GM12874 (cell line): ENCODE results near the gene PHLDB3.

Source experiments
- TF ChIP-seq, protein P1 (sequence below): IDR thresholded peaks from 2 replicates; pipeline ENCODE4 v1.5.1; 2011; ENCODE audit warnings: low read depth, mild to moderate bottlenecking, control low read depth, low read length, moderate library complexity; ENCODE audit not compliant: insufficient read depth

Gene PHLDB3

DNA sequence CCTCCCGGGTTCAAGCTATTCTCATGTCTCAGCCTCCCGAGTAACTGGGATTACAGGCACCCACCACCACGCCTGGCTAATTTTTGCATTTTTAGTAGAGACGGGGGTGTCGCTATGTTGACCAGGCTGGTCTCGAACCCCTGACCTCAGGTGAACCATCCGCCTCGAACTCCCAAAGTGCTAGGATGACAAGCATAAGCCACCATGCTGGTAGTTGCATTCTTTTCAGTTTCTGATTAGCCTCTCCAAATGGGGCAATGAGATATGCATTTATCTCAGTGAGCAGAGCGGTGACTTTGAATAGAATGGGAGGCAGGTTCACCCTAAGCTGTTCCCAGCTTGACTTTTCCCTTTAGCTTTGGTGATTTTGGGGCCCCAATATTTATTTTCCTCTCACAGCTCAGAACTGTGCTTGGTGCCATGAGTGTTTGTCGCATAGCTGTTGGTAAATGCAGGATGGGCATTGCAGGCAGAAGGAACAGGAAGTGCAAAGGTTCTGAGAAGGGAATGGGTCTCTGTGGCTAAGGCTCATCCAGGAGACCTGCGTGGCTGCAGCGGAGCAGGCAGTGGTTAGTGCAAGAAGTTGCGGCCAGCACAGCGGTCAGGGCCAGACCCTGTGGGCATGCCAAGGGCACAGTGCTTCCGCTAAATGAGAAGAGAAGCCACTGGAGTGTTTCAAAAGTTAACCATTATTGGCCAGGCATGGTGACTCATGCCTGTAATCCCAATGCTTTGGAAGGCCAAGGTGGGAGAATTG is 59.8 kb downstream of the PHLDB3 start:
- TF ChIP-seq, protein P1, sequence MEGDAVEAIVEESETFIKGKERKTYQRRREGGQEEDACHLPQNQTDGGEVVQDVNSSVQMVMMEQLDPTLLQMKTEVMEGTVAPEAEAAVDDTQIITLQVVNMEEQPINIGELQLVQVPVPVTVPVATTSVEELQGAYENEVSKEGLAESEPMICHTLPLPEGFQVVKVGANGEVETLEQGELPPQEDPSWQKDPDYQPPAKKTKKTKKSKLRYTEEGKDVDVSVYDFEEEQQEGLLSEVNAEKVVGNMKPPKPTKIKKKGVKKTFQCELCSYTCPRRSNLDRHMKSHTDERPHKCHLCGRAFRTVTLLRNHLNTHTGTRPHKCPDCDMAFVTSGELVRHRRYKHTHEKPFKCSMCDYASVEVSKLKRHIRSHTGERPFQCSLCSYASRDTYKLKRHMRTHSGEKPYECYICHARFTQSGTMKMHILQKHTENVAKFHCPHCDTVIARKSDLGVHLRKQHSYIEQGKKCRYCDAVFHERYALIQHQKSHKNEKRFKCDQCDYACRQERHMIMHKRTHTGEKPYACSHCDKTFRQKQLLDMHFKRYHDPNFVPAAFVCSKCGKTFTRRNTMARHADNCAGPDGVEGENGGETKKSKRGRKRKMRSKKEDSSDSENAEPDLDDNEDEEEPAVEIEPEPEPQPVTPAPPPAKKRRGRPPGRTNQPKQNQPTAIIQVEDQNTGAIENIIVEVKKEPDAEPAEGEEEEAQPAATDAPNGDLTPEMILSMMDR = no peak

DNA sequence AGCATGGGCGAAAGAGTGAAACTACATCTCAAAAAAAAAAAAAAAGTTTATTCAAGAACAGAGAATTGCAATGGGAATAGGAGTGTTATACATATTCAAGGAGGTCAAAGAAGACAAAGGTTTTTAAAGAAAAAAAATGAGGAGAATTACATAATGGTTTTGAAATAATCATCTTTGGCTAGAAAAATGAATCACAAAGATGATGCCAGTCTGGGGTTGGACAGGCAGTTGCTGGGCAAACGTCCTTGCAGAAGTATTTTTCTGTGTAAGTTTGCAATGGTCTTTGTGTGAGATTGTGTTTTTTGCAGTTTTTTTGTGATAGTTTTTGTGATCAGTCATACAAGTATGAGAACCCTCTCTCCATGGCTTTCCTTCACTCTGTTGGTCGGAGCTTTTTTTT is 62.8 kb downstream of the PHLDB3 start:
- TF ChIP-seq, protein P1 = no peak

DNA sequence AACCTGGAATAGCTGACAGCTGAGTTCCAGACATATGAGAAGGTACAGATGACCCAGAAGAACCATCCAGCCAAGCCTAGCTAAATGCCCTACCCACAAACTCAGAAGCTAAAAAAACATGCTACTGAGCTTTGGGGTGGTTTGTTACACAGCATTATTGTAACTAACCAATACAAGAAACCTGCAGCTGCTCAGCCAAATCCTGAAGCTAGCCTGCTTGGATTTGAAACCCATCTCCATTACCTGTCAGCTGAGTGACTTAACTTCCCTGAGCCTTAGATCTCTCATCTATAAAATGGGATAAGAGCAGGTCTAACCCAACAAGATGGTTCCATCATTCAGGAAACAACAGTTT is 64.9 kb downstream of the PHLDB3 start:
- TF ChIP-seq, protein P1 = no peak

DNA sequence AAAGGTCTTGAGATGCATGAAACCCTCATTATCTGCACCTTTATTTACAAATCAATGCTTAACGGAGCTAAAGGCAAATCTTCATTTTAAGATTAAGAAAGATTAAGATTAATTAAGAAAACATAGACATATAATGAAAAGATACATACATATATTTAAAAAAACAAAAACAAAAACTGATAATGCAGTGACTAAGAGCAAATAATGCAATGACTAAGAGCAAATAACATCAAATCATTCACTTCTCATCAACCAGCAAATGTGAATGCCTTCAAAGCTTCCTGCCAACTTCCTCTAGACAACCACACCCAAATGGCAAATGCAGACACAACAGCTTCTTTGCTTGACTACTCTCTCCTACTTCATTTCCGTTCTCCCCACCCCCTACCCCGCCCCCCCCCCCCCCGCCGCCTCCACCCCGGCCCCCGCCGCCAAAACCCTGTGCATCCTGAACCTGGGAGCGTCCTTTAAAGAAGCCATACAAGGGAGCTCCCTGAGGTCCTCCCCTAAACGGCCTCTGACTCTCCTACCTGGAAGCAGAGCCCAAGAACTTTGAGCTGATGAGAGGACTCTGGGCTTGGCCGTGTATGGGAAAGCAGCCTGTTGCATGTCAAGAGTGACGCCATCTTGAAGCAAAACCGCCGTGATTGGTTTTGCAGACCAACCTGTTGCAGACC is 65.4 kb downstream of the PHLDB3 start:
- TF ChIP-seq, protein P1 = no peak

DNA sequence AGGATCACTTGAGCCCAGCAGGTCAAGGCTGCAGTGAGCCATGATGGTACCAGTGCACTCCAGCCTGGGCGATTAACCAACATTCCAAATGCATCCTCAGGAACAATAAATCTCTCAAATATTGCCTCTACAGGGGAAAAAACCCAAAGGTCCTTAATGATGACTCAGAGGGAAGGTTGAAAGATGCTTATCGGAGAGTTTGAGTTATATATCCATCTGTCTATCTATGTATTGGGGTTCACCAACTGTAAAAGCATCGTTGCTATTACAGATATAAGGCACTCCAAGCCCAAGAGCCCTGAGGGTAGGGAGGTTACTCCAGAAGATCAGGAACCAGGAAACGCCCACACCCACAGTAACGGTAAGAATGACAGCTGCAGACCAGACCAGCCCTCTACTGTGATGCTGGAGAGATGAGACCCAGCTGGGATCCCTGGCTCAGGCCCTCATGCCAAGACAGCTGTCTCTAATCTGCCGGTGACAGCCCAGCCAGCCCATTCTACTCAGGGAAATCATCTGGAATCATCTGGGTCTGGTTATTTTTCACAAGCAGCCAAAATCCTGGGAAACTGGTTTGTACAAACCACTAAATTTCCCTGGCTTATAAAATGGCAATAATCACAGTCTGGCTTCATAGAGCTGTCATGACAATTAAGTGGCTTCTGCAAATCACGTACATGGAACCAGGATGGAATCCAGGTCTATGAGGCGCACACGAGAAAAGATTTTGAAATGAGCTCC is 66.1 kb downstream of the PHLDB3 start:
- TF ChIP-seq, protein P1 = no peak

DNA sequence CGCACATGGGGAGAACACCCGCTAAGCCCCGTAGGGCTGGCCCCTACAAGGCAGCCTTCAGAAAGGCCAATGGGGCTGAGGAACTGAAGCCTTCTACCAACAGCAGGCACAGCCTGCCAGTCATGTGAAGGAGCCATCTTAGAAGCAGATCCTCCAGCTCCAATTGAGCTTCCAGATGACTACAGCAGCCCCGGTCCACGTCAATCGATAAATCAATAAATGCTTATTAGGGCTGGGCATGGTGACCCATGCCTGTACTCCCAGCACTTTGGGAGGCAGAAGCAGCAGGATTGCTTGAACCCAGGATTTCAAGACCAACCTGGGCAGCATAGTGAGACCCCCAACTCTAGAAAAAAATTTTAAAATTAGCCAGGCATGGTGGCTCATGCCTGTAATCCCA is 66.8 kb downstream of the PHLDB3 start:
- TF ChIP-seq, protein P1 = no peak

DNA sequence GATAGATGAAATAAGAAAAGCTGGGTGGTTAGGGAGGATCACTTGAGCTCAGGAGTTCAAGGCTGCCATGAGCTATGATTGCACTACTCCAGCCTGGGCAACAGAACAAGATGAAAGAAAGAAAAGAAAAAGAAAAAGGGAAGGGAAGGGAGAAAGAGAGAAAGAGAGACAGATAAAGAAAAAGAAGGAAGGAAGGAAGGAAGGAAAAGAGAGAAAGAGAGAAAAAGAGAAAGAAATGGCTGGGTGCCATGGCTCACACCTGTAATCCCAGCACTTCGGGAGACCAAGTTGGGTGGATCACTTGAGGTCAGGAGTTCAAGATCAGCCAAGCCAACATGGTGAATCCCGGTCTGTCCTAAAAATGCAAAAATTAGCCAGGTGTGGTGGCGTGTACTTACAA is 68.8 kb downstream of the PHLDB3 start:
- TF ChIP-seq, protein P1 = no peak
